ENCODE data around the gene MRFAP1.
"Not testable (repeated sequence)": the region's sequence is repeated elsewhere in the genome, so short reads cannot be mapped to it uniquely, and the experiment has no call there.

The MRFAP1 gene

DNA sequence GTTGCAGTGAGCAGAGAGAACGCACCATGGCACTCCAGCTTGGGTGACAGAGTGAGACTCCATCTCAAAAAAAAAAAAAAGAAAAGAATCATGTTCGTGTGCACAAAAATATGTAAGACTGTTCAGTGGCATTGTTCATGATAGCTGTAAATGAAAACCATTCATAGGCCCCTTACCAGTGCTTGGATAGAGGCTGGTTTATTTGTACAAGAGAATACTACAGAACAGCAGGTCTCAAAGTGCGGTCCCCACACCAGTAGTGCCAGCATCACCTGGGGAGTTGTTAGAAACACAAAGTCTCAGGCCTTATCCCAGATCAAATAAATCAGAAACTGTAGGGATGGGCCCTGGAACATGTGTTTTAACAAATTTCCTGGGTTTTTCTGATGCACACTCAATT is 12.7 kb upstream of the MRFAP1 start:
- TF ChIP-seq, protein P1, sequence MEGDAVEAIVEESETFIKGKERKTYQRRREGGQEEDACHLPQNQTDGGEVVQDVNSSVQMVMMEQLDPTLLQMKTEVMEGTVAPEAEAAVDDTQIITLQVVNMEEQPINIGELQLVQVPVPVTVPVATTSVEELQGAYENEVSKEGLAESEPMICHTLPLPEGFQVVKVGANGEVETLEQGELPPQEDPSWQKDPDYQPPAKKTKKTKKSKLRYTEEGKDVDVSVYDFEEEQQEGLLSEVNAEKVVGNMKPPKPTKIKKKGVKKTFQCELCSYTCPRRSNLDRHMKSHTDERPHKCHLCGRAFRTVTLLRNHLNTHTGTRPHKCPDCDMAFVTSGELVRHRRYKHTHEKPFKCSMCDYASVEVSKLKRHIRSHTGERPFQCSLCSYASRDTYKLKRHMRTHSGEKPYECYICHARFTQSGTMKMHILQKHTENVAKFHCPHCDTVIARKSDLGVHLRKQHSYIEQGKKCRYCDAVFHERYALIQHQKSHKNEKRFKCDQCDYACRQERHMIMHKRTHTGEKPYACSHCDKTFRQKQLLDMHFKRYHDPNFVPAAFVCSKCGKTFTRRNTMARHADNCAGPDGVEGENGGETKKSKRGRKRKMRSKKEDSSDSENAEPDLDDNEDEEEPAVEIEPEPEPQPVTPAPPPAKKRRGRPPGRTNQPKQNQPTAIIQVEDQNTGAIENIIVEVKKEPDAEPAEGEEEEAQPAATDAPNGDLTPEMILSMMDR (IDR thresholded peaks at IDR 0.05; ENCODE audit: insufficient read depth, low read length, missing control alignments), result no peak
- DNase-seq (ENCODE audit: low read depth, low spot score), result no peak
- no peak overlapping the region for H3K4me3 ChIP-seq (ENCODE audit: low read depth, low read length)
- ChIA-PET POLR2A (no interaction called here), CTCF (no interaction called here)

DNA sequence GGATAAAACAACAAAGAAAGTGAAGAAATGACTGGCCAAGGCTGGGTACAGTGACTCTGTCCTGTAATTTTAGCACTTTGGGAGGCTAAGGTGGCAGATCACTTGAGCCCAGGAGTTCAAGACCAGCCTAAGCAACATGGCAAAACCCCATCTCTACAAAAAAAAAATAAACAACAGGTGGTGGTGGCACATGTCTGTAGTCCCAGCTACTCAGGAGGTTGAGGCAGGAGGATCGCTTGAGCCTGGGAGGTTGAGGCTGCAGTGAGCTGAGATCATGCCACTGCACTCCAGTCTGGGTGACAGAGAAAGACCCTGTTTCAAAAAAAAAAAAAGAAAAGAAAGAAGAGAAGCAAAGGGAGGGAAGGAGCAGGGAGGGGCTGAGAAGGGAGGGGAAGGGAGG is 12.0 kb upstream of the MRFAP1 start:
- POLR2A ChIA-PET; DNase-seq (ENCODE audit: low read depth, low spot score); CTCF ChIA-PET; H3K4me3 ChIP-seq (ENCODE audit: low read depth, low read length): not testable (repeated sequence)

DNA sequence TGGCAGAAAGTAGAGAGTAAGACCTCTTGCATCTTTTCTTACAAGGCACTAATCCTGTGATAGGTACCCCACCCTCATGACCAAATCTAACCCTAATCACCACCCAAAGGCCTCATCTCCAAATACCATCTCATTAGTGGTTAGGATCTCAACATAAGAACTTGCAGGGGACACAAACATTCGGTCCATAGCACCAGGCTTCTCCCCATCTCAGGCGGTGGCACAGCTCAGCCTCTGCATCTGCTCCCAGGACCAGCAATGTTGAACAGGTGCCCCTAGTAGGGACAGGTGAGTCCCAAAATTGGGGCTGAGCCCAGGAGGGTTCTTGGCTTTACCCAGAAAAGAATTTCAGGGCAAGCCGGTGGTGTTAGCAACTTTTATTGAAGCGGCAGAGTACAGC is 8.4 kb upstream of the MRFAP1 start:
- TF ChIP-seq, protein P1 (IDR thresholded peaks at IDR 0.05; ENCODE audit: insufficient read depth, low read length, missing control alignments), result no peak
- no peak overlapping the region for H3K4me3 ChIP-seq (ENCODE audit: low read depth, low read length)
- DNase-seq (ENCODE audit: low read depth, low spot score), result no peak
- CTCF ChIA-PET, result interaction anchor here (0.9 kb wide), 1 partner anchor 20 kb away, joined by 3 read pairs; no protein-coding TSS in a partner anchor
- POLR2A ChIA-PET, result no interaction called here

DNA sequence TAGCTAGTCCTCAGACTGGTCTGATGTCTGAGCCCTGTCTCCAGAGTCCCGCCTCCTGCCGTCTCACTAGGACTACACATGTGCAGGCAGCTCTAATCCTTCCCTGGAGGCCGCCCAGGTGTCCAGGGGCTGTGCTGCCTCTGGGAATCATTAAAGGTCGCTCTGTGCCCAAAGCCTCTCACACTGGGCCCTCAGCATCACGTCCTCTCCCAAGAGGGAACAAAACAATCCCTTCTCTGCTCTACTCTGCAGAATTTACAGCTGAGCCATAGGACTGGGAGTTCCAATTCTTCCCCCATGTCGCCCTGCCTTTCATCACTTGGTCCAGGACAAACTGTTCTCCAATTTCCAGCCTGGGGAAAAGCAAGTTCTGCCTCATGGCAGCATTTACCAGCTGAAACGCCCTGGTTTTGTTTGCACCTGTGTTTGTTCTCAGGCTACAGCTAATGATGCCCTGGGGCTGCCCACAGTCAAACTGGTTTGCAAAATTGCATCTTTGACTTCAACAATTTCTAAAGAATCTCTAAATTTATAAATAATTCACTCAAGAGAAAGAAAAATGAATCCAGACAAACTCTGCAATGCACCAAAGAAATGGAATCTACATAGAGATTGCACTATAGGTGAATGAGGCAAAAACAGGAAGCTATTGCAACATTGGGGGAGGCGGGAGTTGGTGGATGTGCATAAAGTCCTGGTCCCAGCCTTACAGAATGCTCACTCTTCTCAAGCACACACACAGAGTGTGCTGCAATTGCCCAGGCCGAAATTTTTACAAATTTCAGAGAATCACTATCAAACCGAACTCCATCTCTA is 7.2 kb upstream of the MRFAP1 start:
- DNase-seq (ENCODE audit: low read depth, low spot score), result no peak
- POLR2A ChIA-PET, result interaction anchor here (0.6 to 0.7 kb wide), 2 partner anchors 35 to 253 kb away, joined by 3 read pairs; no protein-coding TSS in a partner anchor
- CTCF ChIA-PET, result interaction anchor here (1.0 kb wide), 1 partner anchor 87 kb away, joined by 3 read pairs; no protein-coding TSS in a partner anchor
- H3K4me3 ChIP-seq (ENCODE audit: low read depth, low read length), result no peak overlapping the region
- TF ChIP-seq, protein P1 (IDR thresholded peaks at IDR 0.05; ENCODE audit: insufficient read depth, low read length, missing control alignments), result no peak

DNA sequence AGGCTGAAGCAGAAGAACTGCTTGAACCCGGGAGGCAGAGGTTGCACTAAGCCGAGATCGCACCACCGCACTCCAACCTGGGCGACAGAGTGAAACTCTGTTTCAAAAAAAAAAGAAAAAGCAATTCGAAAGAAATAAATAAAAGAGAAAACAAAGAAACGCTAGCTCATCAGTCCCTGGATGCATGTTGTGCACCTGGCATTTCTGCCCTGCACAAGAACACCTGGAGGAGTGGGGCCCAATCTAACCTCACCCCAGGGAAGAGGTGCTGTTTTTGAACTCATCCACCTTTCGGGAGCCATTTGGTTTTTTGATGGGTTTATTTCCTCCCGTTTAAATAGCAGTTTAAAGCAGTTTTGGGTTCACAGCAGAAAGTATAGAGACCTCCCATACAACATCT is 5.7 kb upstream of the MRFAP1 start:
- TF ChIP-seq, protein P1 (IDR thresholded peaks at IDR 0.05; ENCODE audit: insufficient read depth, low read length, missing control alignments), result no peak
- no peak overlapping the region for H3K4me3 ChIP-seq (ENCODE audit: low read depth, low read length)
- DNase-seq (ENCODE audit: low read depth, low spot score), result no peak
- ChIA-PET POLR2A (no interaction called here), CTCF (no interaction called here)

DNA sequence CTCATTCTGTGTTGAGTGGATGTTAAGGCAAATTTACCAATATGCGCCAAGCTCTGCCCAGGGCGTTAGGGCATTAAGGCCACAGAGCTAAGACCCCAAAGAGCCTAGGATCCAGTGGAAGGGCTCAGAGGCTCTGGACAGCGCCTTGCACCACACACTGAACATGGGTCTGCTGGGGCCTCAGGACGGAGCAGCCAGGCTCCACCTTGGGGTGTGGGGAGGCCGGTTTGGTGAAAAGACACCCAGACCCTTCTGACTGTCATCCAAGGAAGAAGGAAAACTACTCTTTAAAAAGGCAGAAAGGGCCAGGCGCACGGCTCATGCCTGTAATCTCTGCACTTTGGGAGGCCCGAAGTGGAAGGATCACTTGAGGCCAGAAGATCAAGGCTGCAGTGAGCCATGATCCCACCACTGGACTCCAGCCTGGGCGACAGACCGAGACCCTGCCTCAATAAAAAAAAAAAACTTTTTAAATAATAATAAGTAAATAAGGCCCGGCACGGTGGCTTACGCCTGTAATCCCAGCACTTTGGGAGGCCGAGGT is 1.3 kb upstream of the MRFAP1 start:
- CTCF ChIA-PET, result no interaction called here
- POLR2A ChIA-PET, result interaction anchor here (0.8 to 1.9 kb wide), 3 partner anchors 25 to 35 kb away, joined by 4 to 9 read pairs (median 4); a partner anchor contains a TSS

More for the DNA sequence above, 1.3 kb upstream of the MRFAP1 start:
- no peak overlapping the region for H3K4me3 ChIP-seq (ENCODE audit: low read depth, low read length)
- TF ChIP-seq, protein P1 (IDR thresholded peaks at IDR 0.05; ENCODE audit: insufficient read depth, low read length, missing control alignments), result no peak
- DNase-seq (ENCODE audit: low read depth, low spot score), result no peak

All from AG04449 (cell line).